ENCODE measurements around the gene CD1B.
"Not testable (repeated sequence)": the region's sequence is repeated elsewhere in the genome, so short reads cannot be mapped to it uniquely, and the experiment has no call there.

Gene CD1B

DNA sequence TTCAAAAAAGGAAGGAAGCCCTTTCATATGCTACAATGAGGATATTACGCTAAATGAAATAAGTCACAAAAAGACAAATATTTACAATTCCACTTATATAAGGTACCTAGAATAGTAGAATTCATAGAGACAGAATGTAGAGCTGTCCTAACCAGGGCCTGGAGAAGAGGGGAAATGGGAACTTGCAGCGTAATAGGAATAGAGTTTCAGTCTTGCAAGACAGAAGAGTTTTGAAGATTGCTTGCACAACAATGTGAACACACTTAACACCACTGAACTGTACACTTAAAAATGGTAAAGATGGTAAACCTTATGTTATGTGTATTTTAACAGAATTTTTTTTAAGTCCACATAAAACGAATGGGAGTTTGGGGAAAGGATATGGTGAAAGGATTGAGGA, 2.9 kb downstream of the CD1B start:
- no peak for DNase-seq (ENCODE audit: low read depth in 2 of 2)

DNA sequence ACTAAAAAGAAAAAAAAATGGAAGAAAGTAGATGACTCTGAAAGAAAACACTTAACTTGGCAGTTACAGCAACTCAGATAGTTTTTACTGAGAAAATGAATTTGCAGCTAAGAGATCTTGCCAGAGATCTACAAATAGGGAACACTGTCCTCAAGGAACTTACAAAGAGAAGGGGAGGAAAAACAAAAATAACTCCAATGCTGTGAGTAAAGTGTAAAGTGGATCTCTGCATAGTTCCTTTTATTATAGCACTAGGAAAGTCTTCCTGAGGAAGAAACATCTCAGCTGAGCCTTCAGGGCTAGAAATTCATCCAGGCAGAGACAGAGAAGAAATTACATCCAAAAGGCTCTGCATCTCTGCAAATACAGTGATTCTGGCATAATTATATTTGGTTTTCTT, 3.9 kb downstream of the CD1B start:
- DNase-seq (ENCODE audit: low read depth in 2 of 2): no peak

DNA sequence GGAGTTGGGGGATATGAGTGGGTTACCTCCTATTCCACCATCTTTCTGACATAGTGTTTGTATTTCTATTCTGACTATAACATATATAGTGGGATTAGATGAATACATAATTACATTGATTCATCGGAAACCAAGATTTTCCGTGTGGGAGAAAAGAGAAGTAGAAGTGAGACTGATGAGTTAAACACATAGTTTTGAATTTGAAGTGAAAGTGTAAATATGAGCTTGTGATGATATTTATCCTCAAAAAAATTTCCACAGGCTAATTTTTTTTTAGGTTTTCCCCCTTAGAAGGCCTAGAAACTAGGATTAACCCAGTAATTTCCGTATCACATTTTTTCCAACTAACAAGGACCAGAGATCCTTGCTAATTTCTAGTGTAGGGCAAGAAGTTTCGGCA, 6.9 kb downstream of the CD1B start:
- no peak for DNase-seq (ENCODE audit: low read depth in 2 of 2)

DNA sequence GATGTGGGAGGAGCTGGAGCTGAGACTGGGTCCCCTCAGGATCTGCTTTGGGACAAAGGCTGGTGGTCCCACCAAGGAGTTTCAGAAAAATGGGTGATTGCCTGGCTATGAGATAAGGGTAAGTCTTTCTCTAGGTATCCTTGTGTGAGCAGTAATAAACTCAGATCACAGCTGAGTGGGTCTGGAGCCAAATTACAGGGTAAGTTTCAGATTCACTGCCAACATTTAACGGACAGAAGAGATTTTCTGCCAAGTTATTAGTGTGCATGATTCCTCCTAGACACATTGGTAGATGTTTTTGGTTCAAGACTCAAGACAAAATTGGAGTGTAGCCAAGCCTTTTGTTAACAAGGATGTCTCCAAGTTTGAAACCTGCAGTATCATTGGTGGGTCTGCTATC, 7.5 kb downstream of the CD1B start:
- DNase-seq (ENCODE audit: low read depth in 2 of 2): no peak

DNA sequence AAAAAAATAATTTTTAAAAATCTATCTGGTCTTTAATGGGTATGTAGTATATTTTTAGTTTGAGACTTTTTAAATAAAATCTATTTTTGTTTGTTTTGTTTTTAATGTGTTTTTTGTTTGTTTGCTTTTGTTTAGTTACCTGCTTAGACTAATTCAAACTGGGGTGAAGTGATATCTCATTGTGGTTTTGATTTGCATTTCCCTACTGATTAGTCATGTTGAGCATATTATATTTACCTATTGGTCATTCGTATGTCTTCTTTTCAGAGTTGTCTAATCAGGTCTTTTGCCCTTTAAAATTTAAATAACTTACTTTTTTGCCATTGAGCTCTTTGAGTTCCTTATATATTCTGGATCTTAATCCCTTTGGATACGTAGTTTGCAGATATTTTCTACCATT, 20.3 kb downstream of the CD1B start:
- DNase-seq (ENCODE audit: low read depth in 2 of 2): no peak

DNA sequence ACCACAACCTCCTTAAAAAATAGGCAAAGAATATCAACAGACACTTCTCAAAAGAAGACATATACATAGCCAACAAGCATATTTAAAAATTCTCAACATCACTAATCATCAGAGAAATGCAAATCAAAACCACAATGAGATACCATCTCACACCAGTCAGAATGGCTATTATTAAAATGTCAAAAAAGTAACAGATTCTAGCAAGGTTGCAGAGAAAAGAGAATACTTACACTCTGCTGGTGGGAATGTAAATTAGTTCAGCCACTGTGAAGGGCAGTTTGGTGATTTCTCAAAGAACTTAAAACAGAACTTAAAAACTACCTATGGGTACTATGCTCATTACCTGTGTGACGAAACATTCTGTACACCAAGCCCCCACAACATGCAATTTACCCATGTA, 20.7 kb downstream of the CD1B start:
- no peak for DNase-seq (ENCODE audit: low read depth in 2 of 2)

DNA sequence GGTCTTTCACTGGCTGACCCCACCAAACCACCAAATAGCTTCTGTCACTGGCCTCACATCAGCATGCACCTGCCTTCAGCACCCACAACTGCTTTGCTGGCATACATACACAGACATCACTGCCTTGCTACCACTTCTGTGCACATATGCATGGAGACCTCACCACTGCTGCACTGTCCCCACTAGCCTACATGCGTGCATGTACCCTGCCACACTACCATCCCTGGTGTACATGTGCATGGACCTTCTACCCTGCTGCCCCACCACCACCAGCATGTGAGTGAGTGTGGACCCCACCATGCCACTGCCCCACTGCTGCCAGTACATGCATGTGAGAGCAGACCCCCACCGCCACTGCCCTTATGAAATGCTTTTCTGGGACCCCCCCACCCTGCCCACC, 35.5 kb downstream of the CD1B start:
- no peak for DNase-seq (ENCODE audit: low read depth in 2 of 2)

DNA sequence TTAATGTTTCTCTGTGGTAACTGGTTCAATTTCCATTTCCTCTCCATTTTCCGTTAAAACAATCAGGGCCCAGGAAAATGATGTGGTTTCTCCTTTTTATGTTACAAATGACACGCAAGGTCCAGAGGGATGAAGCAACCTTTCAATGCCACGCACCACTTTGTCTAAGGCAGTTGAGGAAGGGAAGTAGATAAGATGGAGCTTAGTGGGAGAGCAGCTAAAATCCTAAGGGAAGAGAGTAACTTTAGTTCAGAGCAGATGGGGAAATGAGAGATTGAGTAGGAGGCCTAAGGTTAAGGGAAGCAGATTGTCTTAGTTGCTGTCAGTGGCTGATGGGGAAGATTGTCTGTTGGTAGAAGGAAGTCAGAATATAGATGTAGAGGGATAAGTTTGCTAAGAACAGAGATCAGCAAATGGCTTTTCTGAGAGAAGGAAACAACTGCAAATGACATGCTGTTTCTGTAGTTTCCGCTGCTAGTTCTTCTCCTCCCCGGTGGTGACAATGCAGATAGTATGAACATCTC, 40.9 kb downstream of the CD1B start:
- DNase-seq (ENCODE audit: low read depth in 2 of 2): no peak

DNA sequence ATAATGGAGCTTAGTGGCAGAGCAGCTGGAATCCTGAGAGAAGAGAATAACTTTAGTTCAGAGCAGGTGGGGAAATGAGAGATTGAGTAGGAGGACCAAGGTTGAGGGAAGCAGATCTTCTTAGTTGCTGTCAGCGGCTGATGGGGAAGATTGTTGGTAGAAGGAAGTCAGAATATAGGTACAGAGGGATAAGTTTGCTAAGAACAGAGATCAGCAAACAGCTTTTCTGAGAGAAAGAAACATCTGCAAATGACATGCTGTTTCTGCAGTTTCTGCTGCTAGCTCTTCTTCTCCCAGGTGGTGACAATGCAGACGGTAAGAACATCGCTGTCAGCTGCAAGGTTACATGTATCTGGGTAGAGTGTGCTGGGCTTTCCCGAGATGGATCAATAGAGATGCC, 41.5 kb downstream of the CD1B start, which contains the start of gene CD1C:
CD1C (plus strand) TSS at position 113 of the 400 bp plus-strand sequence; CDS start at position 255, 142 bp downstream.
- no peak for DNase-seq (ENCODE audit: low read depth in 2 of 2)

DNA sequence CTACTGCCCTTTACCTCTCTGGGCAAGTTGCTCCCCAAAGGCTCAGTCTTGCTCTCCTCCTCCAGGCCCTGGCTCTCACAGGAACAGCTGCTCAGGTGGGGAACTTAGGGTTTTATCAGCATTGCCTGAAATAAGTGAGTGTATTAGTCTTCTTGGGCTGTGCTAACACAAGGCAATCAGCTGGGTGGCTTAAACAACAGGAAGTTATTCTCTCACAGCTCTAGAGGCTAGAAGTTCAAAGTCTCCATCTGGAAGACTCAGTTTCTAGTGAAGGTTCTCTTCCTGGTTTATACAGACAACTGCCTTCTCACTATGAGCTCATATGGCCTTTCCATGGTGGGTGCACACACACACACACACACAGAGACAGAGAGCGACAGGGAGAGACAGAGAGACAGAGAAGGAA, 44.4 kb downstream of the CD1B start:
- no peak for DNase-seq (ENCODE audit: low read depth in 2 of 2)

DNA sequence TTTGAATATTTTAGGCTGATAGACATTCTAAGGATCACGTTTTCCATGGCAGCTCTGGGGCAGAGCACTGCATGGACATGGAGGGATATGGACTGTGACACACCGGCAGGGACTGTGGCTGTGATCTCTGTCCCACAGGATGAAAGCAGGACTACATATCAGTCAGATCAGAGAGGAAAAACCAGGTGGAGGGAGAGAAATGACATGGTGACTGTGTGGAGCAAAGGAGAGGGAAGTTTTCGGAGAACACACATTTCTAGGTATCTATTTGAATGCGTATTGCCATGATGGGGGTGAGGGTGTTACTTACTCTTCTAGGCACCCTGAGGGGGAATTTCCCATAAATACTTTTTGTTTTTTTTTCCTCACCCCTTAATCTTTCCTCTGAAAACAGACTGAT, 44.8 kb downstream of the CD1B start:
- DNase-seq (ENCODE audit: low read depth in 2 of 2): no peak

DNA sequence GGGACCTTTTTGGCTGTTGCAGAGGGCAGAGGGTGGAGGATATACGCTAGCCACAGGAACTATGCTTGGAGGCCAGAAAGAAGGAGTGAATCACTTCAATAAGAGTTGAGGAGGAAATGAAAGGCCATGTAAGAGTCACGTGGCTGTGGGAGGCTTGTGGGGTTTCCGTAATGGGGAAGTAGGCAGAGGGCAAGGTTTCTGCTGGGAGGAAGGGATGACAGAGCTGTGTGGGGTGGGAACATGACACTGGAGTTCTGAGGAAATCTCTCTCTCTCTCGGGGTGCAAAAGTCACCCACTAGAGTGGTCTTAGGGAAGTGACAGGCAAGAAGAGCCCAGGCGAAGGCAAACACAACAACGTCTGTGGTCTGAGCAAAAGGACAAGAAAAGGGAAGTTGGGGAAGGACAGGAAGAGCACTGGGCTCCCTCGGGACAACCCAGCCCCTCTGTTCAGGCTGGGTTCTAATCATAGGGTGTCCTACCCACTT, 45.5 kb downstream of the CD1B start:
- DNase-seq (ENCODE audit: low read depth in 2 of 2): no peak

DNA sequence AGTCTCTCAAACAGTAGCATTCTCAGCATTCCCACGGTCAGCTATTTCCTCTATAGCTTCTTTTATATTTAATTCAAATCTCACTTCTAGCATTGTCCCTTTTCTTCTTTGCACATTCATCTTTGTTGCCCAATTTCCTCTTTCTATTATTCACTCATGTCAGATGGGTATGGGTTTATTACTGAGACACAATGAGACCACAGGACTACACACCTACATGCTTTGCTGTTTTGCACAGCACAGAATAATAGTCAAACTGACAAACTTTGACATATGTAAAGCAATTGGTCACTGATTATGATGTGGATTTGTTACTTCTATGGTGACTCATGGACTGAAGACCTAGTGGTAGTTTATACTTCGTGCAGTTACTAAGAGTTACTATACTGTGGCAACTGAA, 47.4 kb downstream of the CD1B start:
- DNase-seq (ENCODE audit: low read depth in 2 of 2): no peak

DNA sequence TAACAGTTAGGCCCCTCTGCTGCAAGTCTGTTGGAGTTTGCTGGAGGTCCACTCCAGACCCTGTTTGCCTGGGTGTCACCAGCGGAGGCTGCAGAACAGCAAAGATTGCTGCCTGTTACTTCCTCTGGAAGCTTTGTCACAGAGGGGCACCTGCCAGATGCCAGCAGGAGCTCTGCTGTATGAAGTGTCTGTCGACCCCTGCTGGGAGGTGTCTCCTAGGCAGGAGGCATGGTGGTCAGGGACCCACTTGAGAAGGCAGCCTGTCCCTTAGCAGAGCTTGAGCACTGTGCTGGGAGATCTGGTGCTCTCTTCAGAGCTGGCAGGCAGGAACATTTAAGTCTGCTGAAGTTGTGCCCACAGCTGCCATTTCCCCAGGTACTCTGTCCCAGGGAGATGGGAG, 48.9 kb downstream of the CD1B start:
- DNase-seq (ENCODE audit: low read depth in 2 of 2): not testable (repeated sequence)

Data from stimulated activated CD8-positive, alpha-beta memory T cell treated with anti-CD3 and anti-CD28 coated beads, Interleukin-7, amount 100 ng/mL, for 1 hour (primary cell).